Fibroblast of mammary gland (primary cell): Measurements from ENCODE around the gene SPATA3.

ENCODE experiments used
- DNase-seq: peaks from one replicate; pipeline ENCODE4 v3.0.0-alpha.2; 2010; ENCODE audit warnings: low read depth
- H3K4me3 ChIP-seq: 2 replicates; pipeline ENCODE4 v1.5.1; 2011; ENCODE audit warnings: low read depth, mild to moderate bottlenecking, low read length, moderate library complexity; ENCODE audit not compliant: control insufficient read depth
- CTCF ChIP-seq: conservative IDR thresholded peaks from 2 replicates; pipeline ENCODE4 v1.5.1; 2011; ENCODE audit warnings: low read depth, low read length, inconsistent platforms; ENCODE audit not compliant: control insufficient read depth, insufficient read depth

Gene SPATA3

GRCh38 chr2:230968921-230969658, 26.8 kb upstream of the SPATA3 start:
- DNase-seq = no peak
- TF ChIP-seq CTCF = no peak

GRCh38 chr2:230969659-230970015, 26.3 kb upstream of the SPATA3 start:
- H3K4me3 ChIP-seq = no peak overlapping the region
- no peak for DNase-seq
- no peak for TF ChIP-seq CTCF

More at GRCh38 chr2:230968921-230969658, 26.8 kb upstream of the SPATA3 start:
- no peak overlapping the region for H3K4me3 ChIP-seq

- no peak for DNase-seq
- TF ChIP-seq CTCF = no peak
- H3K4me3 ChIP-seq = no peak overlapping the region
Measured at GRCh38 chr2:230972046-230972445, 23.9 kb upstream of the SPATA3 start.

- no peak for TF ChIP-seq CTCF
- peak; percentile 43 for DNase-seq
- no peak overlapping the region for H3K4me3 ChIP-seq
Measured at GRCh38 chr2:230974096-230974913, 21.6 kb upstream of the SPATA3 start.

- no peak overlapping the region for H3K4me3 ChIP-seq
- no peak for DNase-seq
- TF ChIP-seq CTCF = no peak
Measured at GRCh38 chr2:230975927-230976326, 20.0 kb upstream of the SPATA3 start.

- DNase-seq = no peak
- TF ChIP-seq CTCF = no peak
- H3K4me3 ChIP-seq = no peak overlapping the region
Measured at GRCh38 chr2:230976671-230977171, 19.2 kb upstream of the SPATA3 start.
